GM19239 (cell line): ENCODE measurements around the gene SLC12A7.
"Not testable (repeated sequence)": the region's sequence is repeated elsewhere in the genome, so short reads cannot be mapped to it uniquely, and the experiment has no call there.

ENCODE experiments used
- DNase-seq: peaks from one replicate; pipeline ENCODE4 v3.0.0; 2011; ENCODE audit warnings: low spot score; ENCODE audit not compliant: insufficient read length
- FAIRE-seq: peaks from 2 replicates; lab custom pipeline; 2011; peaks lifted over from hg19 to GRCh38; lab: Jason Lieb, UNC

The SLC12A7 gene

GRCh38 chr5:1086871-1087270 is 25.0 kb downstream of the SLC12A7 start:
- FAIRE-seq = no peak
- DNase-seq = no peak

GRCh38 chr5:1086137-1086536 is 25.7 kb downstream of the SLC12A7 start:
- no peak for DNase-seq
- FAIRE-seq = no peak

GRCh38 chr5:1085391-1085790 is 26.5 kb downstream of the SLC12A7 start:
- FAIRE-seq = no peak
- no peak for DNase-seq

GRCh38 chr5:1083823-1084605 is 27.8 kb downstream of the SLC12A7 start:
- DNase-seq (no peak), FAIRE-seq (no peak)

- FAIRE-seq, DNase-seq: not testable (repeated sequence)
Measured at GRCh38 chr5:1083026-1083425, 28.8 kb downstream of the SLC12A7 start.

- FAIRE-seq (no peak), DNase-seq (no peak)
Measured at GRCh38 chr5:1081519-1081918, 30.3 kb downstream of the SLC12A7 start.

- DNase-seq (no peak), FAIRE-seq (no peak)
Measured at GRCh38 chr5:1080432-1080831, 31.4 kb downstream of the SLC12A7 start.

GRCh38 chr5:1079961-1080360 is 31.9 kb downstream of the SLC12A7 start:
- no peak for FAIRE-seq

GRCh38 chr5:1079486-1079885 is 32.4 kb downstream of the SLC12A7 start:
- FAIRE-seq = no peak
- no peak for DNase-seq

More at GRCh38 chr5:1079961-1080360, 31.9 kb downstream of the SLC12A7 start:
- no peak for DNase-seq

- DNase-seq (no peak), FAIRE-seq (no peak)
Measured at GRCh38 chr5:1078851-1079250, 33.0 kb downstream of the SLC12A7 start.

GRCh38 chr5:1078206-1078605 is 33.7 kb downstream of the SLC12A7 start:
- no peak for FAIRE-seq
- DNase-seq = no peak

GRCh38 chr5:1077491-1078020 is 34.3 kb downstream of the SLC12A7 start:
- FAIRE-seq (no peak), DNase-seq (no peak)

- DNase-seq = no peak
- no peak for FAIRE-seq
Measured at GRCh38 chr5:1077026-1077425, 34.8 kb downstream of the SLC12A7 start.

GRCh38 chr5:1076406-1076805 is 35.5 kb downstream of the SLC12A7 start:
- no peak for DNase-seq
- FAIRE-seq = no peak

- no peak for DNase-seq
- no peak for FAIRE-seq
Measured at GRCh38 chr5:1075931-1076330, 35.9 kb downstream of the SLC12A7 start.

GRCh38 chr5:1075555-1075881 is 36.3 kb downstream of the SLC12A7 start:
- FAIRE-seq (no peak), DNase-seq (no peak)

- FAIRE-seq = no peak
- no peak for DNase-seq
Measured at GRCh38 chr5:1074816-1075554, 36.9 kb downstream of the SLC12A7 start.

- FAIRE-seq (no peak), DNase-seq (no peak)
Measured at GRCh38 chr5:1074226-1074625, 37.6 kb downstream of the SLC12A7 start.

- FAIRE-seq (no peak), DNase-seq (no peak)
Measured at GRCh38 chr5:1073239-1074102, 38.4 kb downstream of the SLC12A7 start.

GRCh38 chr5:1069720-1070088 is 42.2 kb downstream of the SLC12A7 start:
- FAIRE-seq (no peak), DNase-seq (no peak)
